Hepatocyte (in vitro differentiated cells): ENCODE measurements around the gene FCAMR. TPM values are rescaled to one million over a fixed set of nuclear protein-coding genes. Genes with fewer than 3 reads are reported as not detected.

Source experiments
- DNase-seq: peaks from one replicate; pipeline ENCODE4 v3.0.0-alpha.2; 2016; ENCODE audit warnings: low spot score
- H2AFZ ChIP-seq: fragments of 200-600 bp; sonication (generic); 2 replicates; pipeline ENCODE4 v1.6.0; 2016; ENCODE audit warnings: antibody characterized with exemption, mild to moderate bottlenecking
- H3K27ac ChIP-seq: fragments of 200-600 bp; sonication (generic); 2 replicates; pipeline ENCODE4 v1.5.1; 2016; ENCODE audit warnings: mild to moderate bottlenecking
- H3K27me3 ChIP-seq: fragments of 200-600 bp; sonication (generic); 2 replicates; pipeline ENCODE4 v1.6.1; 2016
- H3K36me3 ChIP-seq: fragments of 200-600 bp; sonication (generic); replicated peaks from 2 replicates; pipeline ENCODE4 v1.5.1; 2016; ENCODE audit warnings: low read depth; ENCODE audit not compliant: insufficient read depth
- H3K4me1 ChIP-seq: fragments of 200-600 bp; sonication (generic); 2 replicates; pipeline ENCODE4 v1.5.1; 2016; ENCODE audit warnings: mild to moderate bottlenecking, moderate library complexity; ENCODE audit not compliant: insufficient read depth
- H3K4me2 ChIP-seq: fragments of 200-600 bp; sonication (generic); 2 replicates; pipeline ENCODE4 v1.6.0; 2016
- H3K4me3 ChIP-seq: fragments of 200-600 bp; sonication (generic); 2 replicates; pipeline ENCODE4 v1.5.1; 2016; ENCODE audit warnings: mild to moderate bottlenecking
- H3K79me2 ChIP-seq: fragments of 200-600 bp; sonication (generic); 2 replicates; pipeline ENCODE4 v1.6.0; 2017; ENCODE audit warnings: mild to moderate bottlenecking
- H3K9me2 ChIP-seq: fragments of 200-600 bp; sonication (generic); replicated peaks from 2 replicates; pipeline ENCODE4 v1.6.0; 2017; ENCODE audit warnings: mild to moderate bottlenecking; ENCODE audit not compliant: insufficient read depth
- H3K9me3 ChIP-seq: fragments of 200-600 bp; sonication (generic); 2 replicates; pipeline ENCODE4 v1.5.1; 2016; ENCODE audit warnings: low read depth, mild to moderate bottlenecking
- H4K20me1 ChIP-seq: fragments of 200-600 bp; sonication (generic); 2 replicates; pipeline ENCODE4 v1.6.0; 2016; ENCODE audit warnings: mild to moderate bottlenecking; ENCODE audit not compliant: insufficient read depth, poor library complexity, severe bottlenecking
- EZH2 ChIP-seq: fragments of 200-600 bp; sonication (generic); IDR thresholded peaks from 2 replicates; pipeline ENCODE4 v1.6.1; 2016; ENCODE audit warnings: antibody characterized with exemption, mild to moderate bottlenecking, borderline replicate concordance
- EZH2phosphoT487 ChIP-seq: fragments of 200-600 bp; sonication (generic); IDR thresholded peaks from one replicate; pipeline ENCODE4 v1.6.1; 2018; ENCODE audit warnings: antibody characterized with exemption, mild to moderate bottlenecking, low read depth, moderate library complexity; ENCODE audit not compliant: unreplicated experiment, severe bottlenecking
- WGBS: methylation state at CpG from one replicate; pipeline ENCODE4 v1.1.6; 2016; ENCODE audit warnings: low lambda C conversion rate; ENCODE audit errors: missing lambda C conversion rate; 5-methylcytosine and 5-hydroxymethylcytosine counted together
- polyA plus RNA-seq: library from polyadenylated mRNA; unstranded; fragments of >200 nt; fragmentation: Nextera tagmentation; extraction: Ambion mirVana; gene quantifications from 2 replicates; pipeline ENCODE4 v1.2.1, GENCODE V29; 2016
- total RNA-seq: library from RNA; depleted of rRNA; stranded (reverse); fragments of >200 nt; gene quantifications from 2 replicates; pipeline ENCODE4 v1.2.3, GENCODE V29; 2014
- TF ChIP-seq, protein P1 (sequence below): fragments of 200-600 bp; sonication (generic); IDR thresholded peaks from 2 replicates; pipeline ENCODE4 v1.5.1; 2016; ENCODE audit warnings: antibody characterized with exemption, mild to moderate bottlenecking; ENCODE audit not compliant: poor library complexity

The FCAMR gene
- total and polyA plus RNA-seq, 2 experiments from 2014 or later, result 0.70 TPM; not detected in 1

- no peak overlapping the region for H3K27ac ChIP-seq
Measured at GRCh38 chr1:206935491-206936067, 34.7 kb downstream of the FCAMR start.

DNA sequence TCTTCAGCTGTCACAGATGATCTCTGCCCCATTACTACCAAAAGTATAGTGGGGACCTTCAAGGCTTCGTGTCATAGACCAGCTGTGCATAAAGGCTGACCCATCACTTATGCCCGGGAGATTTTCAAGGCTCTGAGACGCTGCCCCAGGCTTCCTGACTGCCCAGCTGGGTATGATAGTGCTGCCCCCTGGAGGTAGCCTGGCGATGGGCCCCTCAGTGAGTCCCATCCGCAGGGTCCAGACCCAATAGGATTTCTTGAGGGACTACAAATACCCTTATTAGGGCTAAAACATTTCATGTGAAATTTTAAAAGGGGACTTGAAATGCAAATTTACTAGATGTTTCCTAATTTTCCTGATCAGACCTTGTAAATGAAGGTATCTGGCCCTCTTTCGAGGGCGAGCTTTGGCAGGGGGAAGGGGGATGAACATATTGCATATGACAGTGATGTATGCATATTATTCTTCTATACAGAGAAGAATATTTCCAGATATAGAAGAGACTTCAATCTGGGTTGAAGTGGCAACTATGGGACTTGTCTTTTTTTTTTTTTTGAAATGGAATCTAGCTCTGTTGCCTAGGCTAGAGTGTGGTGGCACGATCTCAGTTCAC, 36.8 kb downstream of the FCAMR start:
- 77% methylated on average over 8 of the region's 8 CpGs for WGBS
- Histone ChIP-seq H4K20me1 (no peaks in the 10 kb centered on the region), H3K27ac (no peak overlapping the region), H3K4me1 (no peaks in the 10 kb centered on the region), H3K4me3 (no peak overlapping the region), H3K36me3 (no peaks in the 10 kb centered on the region), H3K9me2 (no peaks in the 10 kb centered on the region), H3K79me2 (no peaks in the 10 kb centered on the region), H2AFZ (no peak overlapping the region), H3K27me3 (no peaks in the 10 kb centered on the region), H3K9me3 (no peaks in the 10 kb centered on the region), H3K4me2 (no peak overlapping the region)
- TF ChIP-seq, protein P1, sequence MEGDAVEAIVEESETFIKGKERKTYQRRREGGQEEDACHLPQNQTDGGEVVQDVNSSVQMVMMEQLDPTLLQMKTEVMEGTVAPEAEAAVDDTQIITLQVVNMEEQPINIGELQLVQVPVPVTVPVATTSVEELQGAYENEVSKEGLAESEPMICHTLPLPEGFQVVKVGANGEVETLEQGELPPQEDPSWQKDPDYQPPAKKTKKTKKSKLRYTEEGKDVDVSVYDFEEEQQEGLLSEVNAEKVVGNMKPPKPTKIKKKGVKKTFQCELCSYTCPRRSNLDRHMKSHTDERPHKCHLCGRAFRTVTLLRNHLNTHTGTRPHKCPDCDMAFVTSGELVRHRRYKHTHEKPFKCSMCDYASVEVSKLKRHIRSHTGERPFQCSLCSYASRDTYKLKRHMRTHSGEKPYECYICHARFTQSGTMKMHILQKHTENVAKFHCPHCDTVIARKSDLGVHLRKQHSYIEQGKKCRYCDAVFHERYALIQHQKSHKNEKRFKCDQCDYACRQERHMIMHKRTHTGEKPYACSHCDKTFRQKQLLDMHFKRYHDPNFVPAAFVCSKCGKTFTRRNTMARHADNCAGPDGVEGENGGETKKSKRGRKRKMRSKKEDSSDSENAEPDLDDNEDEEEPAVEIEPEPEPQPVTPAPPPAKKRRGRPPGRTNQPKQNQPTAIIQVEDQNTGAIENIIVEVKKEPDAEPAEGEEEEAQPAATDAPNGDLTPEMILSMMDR, result peak; percentile 27
- no peak for TF ChIP-seq EZH2phosphoT487
- DNase-seq, result no peak

More at GRCh38 chr1:206935491-206936067, 34.7 kb downstream of the FCAMR start:
- Histone ChIP-seq H3K36me3 (no peaks in the 10 kb centered on the region), H3K9me3 (no peaks in the 10 kb centered on the region), H3K27me3 (no peaks in the 10 kb centered on the region), H3K4me1 (no peaks in the 10 kb centered on the region), H3K79me2 (no peaks in the 10 kb centered on the region), H2AFZ (no peak overlapping the region), H4K20me1 (no peaks in the 10 kb centered on the region), H3K9me2 (no peaks in the 10 kb centered on the region), H3K4me2 (no peak overlapping the region), H3K4me3 (no peak overlapping the region)
- WGBS, result 60% methylated on average over 18 of the region's 19 CpGs
- peak; percentile 68 for DNase-seq
- TF ChIP-seq EZH2phosphoT487 (no peak), EZH2 (no peak)
- TF ChIP-seq, protein P1, result peak; percentile 55

DNA sequence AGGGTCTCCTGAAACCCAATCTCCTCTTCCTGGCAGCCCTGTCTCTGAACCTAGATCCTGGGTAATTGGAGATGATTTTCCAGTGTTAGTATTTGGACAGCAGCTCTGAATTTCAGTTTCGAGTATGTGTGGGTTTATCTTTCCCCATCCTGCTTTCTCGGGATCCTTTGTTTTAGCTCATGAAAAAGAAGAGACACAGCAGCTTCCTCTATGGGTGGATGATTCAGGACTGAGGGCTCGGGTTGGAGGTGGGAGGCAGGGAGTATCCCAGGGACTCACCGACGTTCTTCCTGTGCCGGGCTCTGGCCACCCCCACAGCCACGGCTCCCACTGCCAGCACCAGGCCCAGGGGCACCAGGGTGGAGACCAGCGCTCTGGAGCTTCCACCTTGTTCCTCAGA, 38.1 kb downstream of the FCAMR start:
- Histone ChIP-seq H3K4me3 (no peak overlapping the region), H3K27me3 (no peaks in the 10 kb centered on the region), H3K36me3 (no peaks in the 10 kb centered on the region), H2AFZ (no peak overlapping the region), H3K9me3 (no peaks in the 10 kb centered on the region), H3K9me2 (no peaks in the 10 kb centered on the region), H4K20me1 (no peaks in the 10 kb centered on the region), H3K4me2 (no peak overlapping the region), H3K27ac (no peak overlapping the region), H3K79me2 (no peaks in the 10 kb centered on the region), H3K4me1 (no peaks in the 10 kb centered on the region)
- TF ChIP-seq, protein P1, result no peak
- no peak for TF ChIP-seq EZH2phosphoT487
- no peak for TF ChIP-seq EZH2
- DNase-seq, result no peak
- WGBS, result 81% methylated on average over 8 of the region's 8 CpGs
